ENCODE results near the gene CTCF. TPM values are rescaled to one million over a fixed set of nuclear protein-coding genes. Genes with fewer than 3 reads are reported as not detected.

Gene CTCF
- total RNA-seq, 4 donors from 2014 or later: 26.1 to 39.6 (median 31.8) TPM

DNA sequence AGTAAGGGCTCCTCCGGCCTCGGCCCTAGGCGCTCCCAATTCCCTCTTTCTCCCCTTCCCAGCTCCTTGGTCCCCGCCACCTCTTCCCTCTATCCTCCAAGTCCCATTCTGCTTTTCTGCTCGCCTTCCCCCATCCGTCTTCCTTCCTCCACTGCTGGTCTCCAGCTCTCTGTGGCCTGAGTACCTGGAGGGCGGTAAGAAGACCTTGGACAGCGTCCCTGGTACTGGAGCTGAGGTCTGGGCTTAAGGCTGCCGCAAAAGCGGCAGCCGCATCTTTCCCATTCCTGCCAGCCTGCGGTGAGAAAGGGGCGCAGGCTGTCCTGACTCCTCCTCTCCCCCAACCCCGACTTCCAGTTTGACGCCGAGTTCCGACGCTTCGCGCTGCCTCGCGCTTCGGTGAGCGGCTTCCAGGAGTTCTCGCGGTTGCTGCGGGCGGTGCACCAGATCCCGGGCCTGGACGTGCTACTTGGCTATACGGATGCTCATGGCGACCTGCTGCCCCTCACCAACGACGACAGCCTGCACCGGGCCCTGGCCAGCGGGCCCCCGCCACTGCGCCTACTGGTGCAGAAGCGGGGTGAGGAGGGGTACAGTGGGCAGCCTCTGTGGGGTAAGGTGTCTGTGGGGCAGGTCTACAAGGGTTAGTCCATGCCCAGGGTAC lies 98.9 kb downstream of the CTCF start:
- TF ChIP-seq EP300 (IDR thresholded peaks at IDR 0.05) (no peak), POLR2A (IDR thresholded peaks at IDR 0.05) (peak in 1 of 2 donors; percentile 2)
- TF ChIP-seq, protein P1, sequence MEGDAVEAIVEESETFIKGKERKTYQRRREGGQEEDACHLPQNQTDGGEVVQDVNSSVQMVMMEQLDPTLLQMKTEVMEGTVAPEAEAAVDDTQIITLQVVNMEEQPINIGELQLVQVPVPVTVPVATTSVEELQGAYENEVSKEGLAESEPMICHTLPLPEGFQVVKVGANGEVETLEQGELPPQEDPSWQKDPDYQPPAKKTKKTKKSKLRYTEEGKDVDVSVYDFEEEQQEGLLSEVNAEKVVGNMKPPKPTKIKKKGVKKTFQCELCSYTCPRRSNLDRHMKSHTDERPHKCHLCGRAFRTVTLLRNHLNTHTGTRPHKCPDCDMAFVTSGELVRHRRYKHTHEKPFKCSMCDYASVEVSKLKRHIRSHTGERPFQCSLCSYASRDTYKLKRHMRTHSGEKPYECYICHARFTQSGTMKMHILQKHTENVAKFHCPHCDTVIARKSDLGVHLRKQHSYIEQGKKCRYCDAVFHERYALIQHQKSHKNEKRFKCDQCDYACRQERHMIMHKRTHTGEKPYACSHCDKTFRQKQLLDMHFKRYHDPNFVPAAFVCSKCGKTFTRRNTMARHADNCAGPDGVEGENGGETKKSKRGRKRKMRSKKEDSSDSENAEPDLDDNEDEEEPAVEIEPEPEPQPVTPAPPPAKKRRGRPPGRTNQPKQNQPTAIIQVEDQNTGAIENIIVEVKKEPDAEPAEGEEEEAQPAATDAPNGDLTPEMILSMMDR (IDR thresholded peaks at IDR 0.05): no peak
- no peaks in the 10 kb centered on the region for H3K9me3 ChIP-seq
- H3K36me3 ChIP-seq: peaks cover 0 to 52% (median 0%) of the 10 kb centered on the region in 3 donors
- WGBS, 2 donors: 18 to 20% methylated on average over 16 to 20 of the region's 39 CpGs
- H3K27ac ChIP-seq: peak overlapping the region; percentile 90 to 100 (median 96)
- peak overlapping the region; percentile 58 to 86 (median 66) for H3K4me3 ChIP-seq
- DNase-seq (ENCODE audit: low spot score in 2 of 2): no peak
- H3K4me1 ChIP-seq: peaks cover 0 to 47% (median 26%) of the 10 kb centered on the region in 4 donors
- H3K27me3 ChIP-seq: no peaks in the 10 kb centered on the region

DNA sequence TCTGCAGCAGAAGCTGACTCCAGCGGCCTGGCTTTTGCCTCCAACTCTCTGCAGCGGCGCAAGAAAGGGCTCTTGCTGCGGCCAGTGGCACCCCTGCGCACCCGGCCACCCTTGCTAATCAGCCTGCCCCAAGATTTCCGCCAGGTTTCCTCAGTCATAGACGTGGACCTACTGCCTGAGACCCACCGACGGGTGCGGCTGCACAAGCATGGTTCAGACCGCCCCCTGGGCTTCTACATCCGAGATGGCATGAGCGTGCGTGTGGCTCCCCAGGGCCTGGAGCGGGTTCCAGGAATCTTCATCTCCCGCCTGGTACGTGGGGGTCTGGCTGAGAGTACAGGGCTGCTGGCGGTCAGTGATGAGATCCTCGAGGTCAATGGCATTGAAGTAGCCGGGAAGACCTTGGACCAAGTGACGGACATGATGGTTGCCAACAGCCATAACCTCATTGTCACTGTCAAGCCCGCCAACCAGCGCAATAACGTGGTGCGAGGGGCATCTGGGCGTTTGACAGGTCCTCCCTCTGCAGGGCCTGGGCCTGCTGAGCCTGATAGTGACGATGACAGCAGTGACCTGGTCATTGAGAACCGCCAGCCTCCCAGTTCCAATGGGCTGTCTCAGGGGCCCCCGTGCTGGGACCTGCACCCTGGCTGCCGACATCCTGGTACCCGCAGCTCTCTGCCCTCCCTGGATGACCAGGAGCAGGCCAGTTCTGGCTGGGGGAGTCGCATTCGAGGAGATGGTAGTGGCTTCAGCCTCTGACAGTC lies 99.7 kb downstream of the CTCF start:
- H3K27ac ChIP-seq: peak overlapping the region in 2 of 4 donors; percentile 98 to 100
- H3K27me3 ChIP-seq: no peaks in the 10 kb centered on the region
- whole genome bisulfite sequencing, 2 donors: 91% methylated on average over 13 to 33 of the region's 34 CpGs
- H3K4me1 ChIP-seq: peaks cover 0 to 50% (median 30%) of the 10 kb centered on the region in 4 donors
- peaks cover 0 to 46% (median 0%) of the 10 kb centered on the region in 3 donors for H3K36me3 ChIP-seq
- TF ChIP-seq EP300 (IDR thresholded peaks at IDR 0.05) (no peak), POLR2A (IDR thresholded peaks at IDR 0.05) (no peak)
- no peaks in the 10 kb centered on the region for H3K9me3 ChIP-seq
- H3K4me3 ChIP-seq: no peak overlapping the region
- no peak for DNase-seq (ENCODE audit: low spot score in 2 of 2)

DNA sequence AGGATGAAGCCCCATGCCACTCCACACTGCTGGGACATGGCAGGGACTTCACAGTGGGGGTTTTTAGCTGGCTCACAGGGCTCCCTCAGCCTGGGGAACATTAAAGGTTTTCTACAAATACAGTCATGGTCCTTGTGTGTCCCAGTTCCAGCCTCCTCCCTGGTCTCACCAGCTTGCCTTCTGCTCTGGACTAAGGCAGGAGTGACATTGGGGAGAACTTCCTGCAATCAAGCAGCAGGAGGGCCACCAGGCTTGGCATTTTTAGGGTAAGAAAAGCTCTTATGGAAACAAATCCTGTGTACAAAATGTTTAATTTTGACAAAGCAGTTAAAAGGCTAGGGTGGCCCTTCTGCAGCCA lies 100.3 kb downstream of the CTCF start:
- H3K36me3 ChIP-seq: peaks cover 0 to 40% (median 0%) of the 10 kb centered on the region in 3 donors
- no peak overlapping the region for H3K4me3 ChIP-seq
- peak overlapping the region in 1 of 4 donors; percentile 100 for H3K27ac ChIP-seq
- peaks cover 0 to 56% (median 35%) of the 10 kb centered on the region in 4 donors for H3K4me1 ChIP-seq
- no peaks in the 10 kb centered on the region for H3K9me3 ChIP-seq
- TF ChIP-seq, protein P1 (IDR thresholded peaks at IDR 0.05): no peak
- TF ChIP-seq EP300 (IDR thresholded peaks at IDR 0.05) (no peak), POLR2A (IDR thresholded peaks at IDR 0.05) (no peak)
- H3K27me3 ChIP-seq: no peaks in the 10 kb centered on the region
- no peak for DNase-seq (ENCODE audit: low spot score in 2 of 2)

DNA sequence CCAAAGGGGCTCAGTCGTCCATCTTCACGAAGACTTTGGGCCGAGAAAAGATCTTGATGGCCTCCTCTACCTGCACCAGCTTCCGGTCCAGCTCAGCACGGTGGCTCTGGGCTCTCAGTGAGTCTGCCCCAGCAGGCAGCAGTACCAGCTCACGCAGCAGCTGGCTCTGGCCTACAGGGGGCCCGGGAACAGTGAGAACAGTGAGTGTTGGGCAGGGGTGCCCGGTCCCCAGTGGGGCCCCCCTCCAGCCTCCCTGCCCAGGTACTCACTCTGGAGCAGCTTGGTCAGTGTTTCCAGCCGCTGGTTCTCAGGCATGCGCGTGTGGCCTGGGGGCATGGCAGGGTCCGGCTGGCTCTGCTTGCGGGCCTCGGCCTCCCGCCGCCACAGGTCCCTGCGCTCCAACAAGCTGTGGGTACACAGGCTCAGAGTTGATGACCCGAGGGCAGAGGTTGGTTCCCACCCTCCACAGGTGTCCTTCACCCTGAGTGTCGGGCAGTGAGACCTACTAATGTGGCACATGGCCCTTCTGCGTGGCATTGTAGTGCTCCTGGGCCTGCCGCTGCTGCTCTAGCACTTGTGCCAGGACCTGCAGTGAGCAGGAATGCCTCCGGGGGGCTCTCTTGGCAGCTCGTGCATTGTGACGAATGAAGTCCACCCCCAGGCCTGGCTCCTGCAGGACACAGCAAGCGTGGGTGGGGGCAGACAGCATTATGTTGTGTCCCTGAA lies 101.0 kb downstream of the CTCF start:
- H3K9me3 ChIP-seq: no peaks in the 10 kb centered on the region
- TF ChIP-seq POLR2A (IDR thresholded peaks at IDR 0.05): no peak
- TF ChIP-seq, protein P1 (IDR thresholded peaks at IDR 0.05): no peak
- TF ChIP-seq EP300 (IDR thresholded peaks at IDR 0.05): no peak
- DNase-seq (ENCODE audit: low spot score in 2 of 2): no peak
- H3K4me3 ChIP-seq: no peak overlapping the region
- WGBS, 2 donors: 82 to 83% methylated on average over 9 to 19 of the region's 25 CpGs
- peaks cover 0 to 61% (median 41%) of the 10 kb centered on the region in 4 donors for H3K4me1 ChIP-seq
- peaks cover 0 to 33% (median 0%) of the 10 kb centered on the region in 3 donors for H3K36me3 ChIP-seq
- no peaks in the 10 kb centered on the region for H3K27me3 ChIP-seq
- H3K27ac ChIP-seq: peak overlapping the region in 1 of 4 donors; percentile 100

DNA sequence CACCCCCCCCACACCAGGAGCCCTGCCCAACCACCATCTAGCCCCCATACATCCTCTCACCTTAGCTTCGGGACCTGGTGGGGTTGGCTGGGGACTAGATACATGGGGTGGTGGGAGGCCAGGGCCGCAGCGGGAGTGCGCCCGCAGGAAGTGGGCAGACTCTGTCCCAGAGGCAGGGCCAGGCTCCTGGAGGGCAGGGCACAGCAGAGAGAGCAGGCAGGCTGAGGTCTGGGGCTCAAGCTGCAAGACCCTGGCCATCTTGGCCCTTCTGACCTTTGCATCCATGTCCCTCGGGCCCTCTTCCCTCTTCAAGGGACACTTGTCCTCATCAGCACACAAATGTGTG lies 101.5 kb downstream of the CTCF start:
- Histone ChIP-seq H3K27ac (peak overlapping the region in 1 of 4 donors; percentile 100), H3K4me1 (peaks cover 0 to 57% (median 39%) of the 10 kb centered on the region in 4 donors), H3K4me3 (no peak overlapping the region), H3K27me3 (no peaks in the 10 kb centered on the region), H3K36me3 (peaks cover 0 to 32% (median 0%) of the 10 kb centered on the region in 3 donors), H3K9me3 (no peaks in the 10 kb centered on the region)
- TF ChIP-seq POLR2A (IDR thresholded peaks at IDR 0.05): no peak
- TF ChIP-seq, protein P1 (IDR thresholded peaks at IDR 0.05): no peak
- no peak for DNase-seq (ENCODE audit: low spot score in 2 of 2)
- 85 to 87% methylated on average over 6 of the region's 6 CpGs for WGBS, 2 donors

Data from tibial nerve (tissue), 4 donors.